Fibroblast of mammary gland (primary cell): ENCODE measurements around the gene COX8A.
"Not testable (repeated sequence)": the region's sequence is repeated elsewhere in the genome, so short reads cannot be mapped to it uniquely, and the experiment has no call there.

ENCODE experiments used
- DNase-seq: peaks from one replicate; pipeline ENCODE4 v3.0.0-alpha.2; 2010; ENCODE audit warnings: low read depth
- H3K4me3 ChIP-seq: 2 replicates; pipeline ENCODE4 v1.5.1; 2011; ENCODE audit warnings: low read depth, mild to moderate bottlenecking, low read length, moderate library complexity; ENCODE audit not compliant: control insufficient read depth
- TF ChIP-seq, protein P1 (sequence below): conservative IDR thresholded peaks from 2 replicates; pipeline ENCODE4 v1.5.1; 2011; ENCODE audit warnings: low read depth, low read length, inconsistent platforms; ENCODE audit not compliant: control insufficient read depth, insufficient read depth

The COX8A gene

DNA sequence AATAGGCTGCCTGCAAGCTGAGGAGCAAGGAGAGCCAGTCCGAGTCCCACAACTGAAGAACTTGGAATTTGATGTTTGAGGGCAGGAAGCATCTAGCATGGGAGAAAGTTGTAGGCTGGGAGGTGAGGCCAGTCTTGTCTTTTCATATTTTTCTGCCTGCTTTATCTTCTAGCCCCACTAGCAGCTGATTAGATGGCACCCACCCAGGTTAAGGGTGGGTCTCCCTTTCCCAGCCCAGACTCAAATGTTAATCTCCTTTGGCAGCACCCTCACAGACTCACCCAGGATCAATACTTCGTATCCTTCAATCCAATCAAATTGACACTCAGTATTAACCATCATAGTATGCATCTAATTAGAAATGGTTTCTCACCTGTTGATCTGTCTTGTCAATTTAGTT lies 5.0 kb upstream of the COX8A start:
- DNase-seq: no peak
- TF ChIP-seq, protein P1, sequence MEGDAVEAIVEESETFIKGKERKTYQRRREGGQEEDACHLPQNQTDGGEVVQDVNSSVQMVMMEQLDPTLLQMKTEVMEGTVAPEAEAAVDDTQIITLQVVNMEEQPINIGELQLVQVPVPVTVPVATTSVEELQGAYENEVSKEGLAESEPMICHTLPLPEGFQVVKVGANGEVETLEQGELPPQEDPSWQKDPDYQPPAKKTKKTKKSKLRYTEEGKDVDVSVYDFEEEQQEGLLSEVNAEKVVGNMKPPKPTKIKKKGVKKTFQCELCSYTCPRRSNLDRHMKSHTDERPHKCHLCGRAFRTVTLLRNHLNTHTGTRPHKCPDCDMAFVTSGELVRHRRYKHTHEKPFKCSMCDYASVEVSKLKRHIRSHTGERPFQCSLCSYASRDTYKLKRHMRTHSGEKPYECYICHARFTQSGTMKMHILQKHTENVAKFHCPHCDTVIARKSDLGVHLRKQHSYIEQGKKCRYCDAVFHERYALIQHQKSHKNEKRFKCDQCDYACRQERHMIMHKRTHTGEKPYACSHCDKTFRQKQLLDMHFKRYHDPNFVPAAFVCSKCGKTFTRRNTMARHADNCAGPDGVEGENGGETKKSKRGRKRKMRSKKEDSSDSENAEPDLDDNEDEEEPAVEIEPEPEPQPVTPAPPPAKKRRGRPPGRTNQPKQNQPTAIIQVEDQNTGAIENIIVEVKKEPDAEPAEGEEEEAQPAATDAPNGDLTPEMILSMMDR: no peak
- no peak overlapping the region for H3K4me3 ChIP-seq

DNA sequence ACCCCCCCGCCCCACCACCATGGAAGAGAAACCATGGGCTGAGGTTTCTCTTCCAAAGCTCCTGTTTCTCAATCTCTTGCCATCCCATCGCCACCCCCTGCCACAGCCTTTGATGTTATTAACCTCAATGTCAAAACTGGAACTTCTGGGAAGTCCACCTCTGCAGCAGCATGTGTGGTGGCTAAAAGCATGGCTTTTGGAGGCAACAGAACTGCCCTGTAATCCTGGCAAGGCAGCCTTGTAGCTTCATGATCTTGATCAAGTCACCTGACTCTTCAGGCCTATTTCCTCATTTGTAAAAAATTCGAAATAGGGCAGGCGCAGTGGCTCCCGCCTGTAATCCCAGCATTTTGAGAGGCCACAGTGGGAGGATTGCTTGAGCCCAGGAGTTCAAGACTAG lies 3.5 kb upstream of the COX8A start:
- no peak for DNase-seq
- H3K4me3 ChIP-seq: no peak overlapping the region
- TF ChIP-seq, protein P1: no peak

DNA sequence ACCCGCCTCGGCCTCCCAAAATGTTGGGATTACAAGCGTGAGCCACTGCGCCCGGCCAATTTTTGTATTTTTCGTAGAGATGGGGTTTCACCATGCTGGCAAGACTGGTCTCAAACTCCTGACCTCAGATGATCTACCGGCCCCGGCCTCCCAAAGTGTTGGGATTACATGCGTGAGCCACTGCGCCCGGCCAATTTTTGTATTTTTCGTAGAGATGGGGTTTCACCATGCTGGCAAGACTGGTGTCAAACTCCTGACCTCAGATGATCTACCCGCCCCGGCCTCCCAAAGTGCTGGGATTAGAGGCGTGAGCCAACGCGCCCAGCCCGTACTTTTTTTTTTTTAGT lies 535 bp upstream of the COX8A start:
- DNase-seq, H3K4me3 ChIP-seq: not testable (repeated sequence)

DNA sequence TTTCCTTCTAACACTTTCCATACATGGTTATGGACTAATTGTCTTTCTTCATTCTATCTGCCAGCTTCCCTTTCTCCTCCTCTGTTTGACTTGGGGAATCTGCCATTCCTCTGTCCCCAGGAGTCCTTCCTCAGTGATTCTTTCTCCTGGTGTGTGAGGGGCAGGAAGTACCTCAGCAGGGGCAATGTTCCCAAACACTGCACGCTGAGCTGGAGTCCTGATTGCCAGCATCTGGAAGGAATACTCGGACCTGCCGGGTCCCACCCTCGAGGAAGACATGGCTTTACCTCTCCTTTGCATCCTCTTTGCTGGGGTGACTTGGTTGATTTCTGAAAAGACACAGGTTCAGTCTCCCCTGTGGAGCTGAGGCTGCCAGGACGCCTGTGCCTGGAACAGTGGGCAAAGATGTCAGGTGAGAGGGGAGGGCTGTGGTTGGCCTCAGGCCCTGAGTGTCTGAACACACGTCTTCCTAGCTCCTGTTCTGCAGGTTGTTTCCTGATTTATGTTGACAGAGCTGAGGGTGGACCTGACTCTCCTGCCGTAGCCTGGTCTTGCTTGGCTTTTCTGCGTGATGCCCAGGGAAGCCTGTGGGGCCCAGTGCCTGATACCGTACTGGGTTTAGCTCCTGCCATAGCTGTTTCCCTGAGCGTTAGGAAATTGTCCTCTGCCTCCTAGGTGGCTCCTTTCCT lies 4.3 kb downstream of the COX8A start:
- DNase-seq: no peak
- H3K4me3 ChIP-seq: no peak overlapping the region
- TF ChIP-seq, protein P1: no peak

DNA sequence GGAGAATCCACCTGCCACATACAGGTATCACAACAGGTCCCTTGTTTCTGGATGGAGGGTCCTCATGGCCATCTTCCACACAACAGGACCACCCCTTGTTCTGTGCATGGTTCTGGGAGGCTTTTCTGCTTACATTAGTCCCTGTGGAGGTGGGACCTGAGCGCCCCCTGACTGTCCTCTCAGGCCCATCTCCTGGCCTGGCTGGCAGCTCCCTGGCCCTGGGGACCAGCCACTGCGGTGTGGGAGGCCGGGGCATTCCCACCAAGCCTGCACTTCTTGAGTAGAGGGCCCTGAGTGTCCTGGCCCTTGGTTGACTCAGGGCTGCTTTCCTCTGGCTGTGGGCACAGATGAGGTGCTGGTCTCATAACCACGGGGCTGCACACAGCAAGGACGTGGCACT lies 5.0 kb downstream of the COX8A start:
- DNase-seq: no peak
- TF ChIP-seq, protein P1: no peak

DNA sequence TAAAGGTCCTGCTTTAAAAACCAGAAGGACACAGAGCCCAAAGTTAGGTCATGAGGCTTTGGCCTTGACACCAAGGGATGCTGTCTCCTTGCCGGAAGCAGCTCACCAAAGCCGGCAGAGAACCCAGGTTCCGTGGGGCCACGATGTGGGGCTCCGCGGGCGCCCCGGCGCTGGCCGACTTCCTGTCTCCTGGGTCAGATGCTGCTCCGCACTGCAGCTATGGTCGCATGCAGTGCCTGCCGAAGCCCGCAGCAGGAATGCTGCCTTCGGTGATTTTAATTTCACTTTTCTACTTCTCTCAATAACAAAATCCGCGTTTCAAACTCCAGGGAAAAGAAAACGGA lies 11.4 kb downstream of the COX8A start:
- H3K4me3 ChIP-seq: peak overlapping the region; percentile 84
- TF ChIP-seq, protein P1: no peak
- no peak for DNase-seq

More for the DNA sequence above, 5.0 kb downstream of the COX8A start:
- no peak overlapping the region for H3K4me3 ChIP-seq

DNA sequence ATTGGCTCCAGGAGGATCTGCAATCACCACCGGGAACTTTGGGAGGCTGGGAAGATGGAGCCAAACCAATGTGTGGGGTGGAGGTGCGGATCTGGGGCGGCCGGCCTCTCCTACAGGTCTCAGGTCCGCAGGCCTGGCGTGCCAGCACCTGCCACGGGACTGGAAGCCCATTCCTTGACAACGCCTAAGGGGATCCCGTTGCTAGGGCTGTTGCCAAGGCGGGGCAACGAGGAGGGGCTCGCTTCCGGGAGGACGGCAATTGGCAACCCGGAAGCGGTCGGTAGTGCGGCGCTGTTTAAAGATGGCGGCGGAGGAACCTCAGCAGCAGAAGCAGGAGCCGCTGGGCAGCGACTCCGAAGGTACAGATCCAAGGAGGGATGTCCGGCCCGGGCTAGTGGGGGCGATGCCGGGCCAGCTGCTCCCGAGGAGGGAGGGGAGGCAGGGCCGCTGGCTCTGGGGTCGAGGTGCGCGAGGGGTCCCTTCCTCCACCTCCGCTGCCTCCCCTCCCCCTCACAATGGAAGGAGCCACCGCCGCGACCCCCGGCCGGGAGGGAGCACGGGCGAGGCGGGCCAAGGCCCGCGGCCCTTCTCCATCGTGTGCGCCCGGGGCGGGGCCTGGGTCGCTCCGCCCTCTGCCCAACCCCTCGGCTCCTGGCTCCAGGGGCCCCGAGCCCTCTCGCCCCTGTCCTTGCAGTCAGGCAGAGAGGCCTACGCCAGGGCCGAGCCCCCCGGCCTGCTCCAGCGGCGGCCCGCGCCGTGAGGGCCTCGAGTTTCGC lies 11.9 kb downstream of the COX8A start, which contains the start of gene OTUB1:
TSS of gene OTUB1 (plus strand) at position 283 of the 776 bp plus-strand sequence. CDS start at position 302, 19 bp downstream.
- TF ChIP-seq, protein P1: no peak
- peak within 1 kb of the TSS; percentile 84 for H3K4me3 ChIP-seq
- peak; percentile 82 for DNase-seq
